ENCODE results near the gene PLD1. TPM values are rescaled to one million over a fixed set of nuclear protein-coding genes. Genes with fewer than 3 reads are reported as not detected.
"Not testable (repeated sequence)": the region's sequence is repeated elsewhere in the genome, so short reads cannot be mapped to it uniquely, and the experiment has no call there.

Gene PLD1
- 59.5 TPM for total RNA-seq
- long read RNA-seq, partial matches to known transcripts: 18 of 25 reads
- long read RNA-seq, other reads (novel, unspliced or antisense): 7 of 25 reads

DNA sequence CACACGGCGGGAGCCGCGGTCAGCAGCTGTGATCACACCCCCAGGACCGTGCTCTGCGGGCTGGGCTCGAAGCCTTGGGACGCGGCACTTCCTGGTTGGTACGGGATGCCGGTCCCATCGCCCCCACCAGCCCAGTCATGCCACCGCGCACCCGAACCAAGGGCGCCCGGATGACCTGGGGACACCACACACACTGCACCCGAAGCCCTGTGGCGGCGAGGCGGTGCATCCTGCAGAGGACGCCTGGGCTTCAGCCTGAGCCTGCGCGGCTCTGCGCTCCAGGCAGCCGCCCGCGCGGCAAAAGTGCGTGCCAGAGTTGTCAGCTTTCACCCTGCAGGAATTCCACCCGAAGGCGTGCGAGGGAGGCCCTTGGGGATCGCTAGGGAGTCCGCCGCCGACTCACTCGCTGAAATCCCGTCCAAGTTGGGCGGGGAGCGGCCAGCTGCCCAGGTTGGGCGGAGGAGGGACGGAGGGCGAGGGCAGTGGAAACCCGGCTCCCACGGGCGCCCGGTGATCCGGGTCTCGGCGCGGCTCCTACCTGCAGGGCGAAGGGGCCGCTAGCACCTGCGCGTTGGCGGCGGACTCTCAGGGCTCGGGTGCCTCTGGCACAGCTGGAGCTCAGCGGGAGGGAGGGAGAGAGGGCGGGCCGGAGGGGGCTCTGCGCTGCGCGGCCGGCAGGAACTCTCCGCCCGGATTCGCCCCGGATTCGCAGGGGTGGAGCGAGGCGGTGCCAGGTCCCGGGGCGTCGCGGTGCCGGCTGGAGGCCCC lies at the start of gene PLD1:
TSS of gene PLD1 (minus strand) at position 623 of the 768 bp plus-strand sequence. CDS start 72,432 bp downstream, outside the sequence.
- Histone ChIP-seq H3K4me3 (peak within 1 kb of the TSS; percentile 85), H3K9me3 (replicated peaks) (no peaks in the 10 kb centered on the region), H3K27ac (replicated peaks) (peak within 1 kb of the TSS; percentile 97), H3K36me3 (no peaks in the 10 kb centered on the region), H3K4me1 (peaks cover 46% of the 10 kb centered on the region), H3K27me3 (ENCODE audit: low read depth) (no peaks in the 10 kb centered on the region)
- TF ChIP-seq CTCF (IDR thresholded peaks at IDR 0.05; ENCODE audit: borderline replicate concordance): no peak
- DNase-seq: peak; percentile 90
- intact Hi-C loops (cut with micrococcal nuclease): no loop called here

- H3K27me3 ChIP-seq (ENCODE audit: low read depth); H3K4me3 ChIP-seq; H3K36me3 ChIP-seq; DNase-seq; H3K27ac ChIP-seq (replicated peaks); intact Hi-C loops (cut with micrococcal nuclease): not testable (repeated sequence)
- Histone ChIP-seq H3K4me1 (peaks cover 26% of the 10 kb centered on the region), H3K9me3 (replicated peaks) (peaks cover 21% of the 10 kb centered on the region)
Observed at GRCh38 chr3:171858770-171859169, 48.5 kb upstream of the PLD1 start.

- no peaks in the 10 kb centered on the region for H3K27me3 ChIP-seq (ENCODE audit: low read depth)
- H3K27ac ChIP-seq (replicated peaks): no peak overlapping the region
- TF ChIP-seq CTCF (IDR thresholded peaks at IDR 0.05; ENCODE audit: borderline replicate concordance): no peak
- no peak for DNase-seq
- H3K9me3 ChIP-seq (replicated peaks): peaks cover 23% of the 10 kb centered on the region
- H3K4me3 ChIP-seq: no peak overlapping the region
- intact Hi-C loops (cut with micrococcal nuclease): no loop called here
- no peaks in the 10 kb centered on the region for H3K36me3 ChIP-seq
- peaks cover 6% of the 10 kb centered on the region for H3K4me1 ChIP-seq
Observed at GRCh38 chr3:171854649-171855305, 44.5 kb upstream of the PLD1 start.

DNA sequence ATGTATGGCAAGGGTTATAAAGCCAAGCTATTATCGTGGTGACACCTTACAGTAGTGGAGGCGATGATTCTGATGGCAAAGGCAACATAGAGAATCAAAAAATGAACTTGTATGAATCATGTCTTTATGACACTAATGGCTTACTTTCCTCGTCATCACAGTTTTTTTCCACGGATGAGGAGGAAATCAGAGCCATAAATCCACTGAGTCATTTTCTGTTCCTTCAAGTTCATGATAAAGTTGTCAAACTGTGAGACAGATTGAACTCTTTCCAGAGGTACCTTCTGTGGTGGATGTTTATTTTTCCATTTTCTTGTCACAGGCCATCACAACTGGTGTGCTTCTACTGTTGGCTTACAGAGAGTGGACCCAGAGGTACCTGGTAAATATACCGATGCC lies 41.4 kb upstream of the PLD1 start:
- Histone ChIP-seq H3K27me3 (ENCODE audit: low read depth) (no peaks in the 10 kb centered on the region), H3K9me3 (replicated peaks) (peaks cover 20% of the 10 kb centered on the region), H3K27ac (replicated peaks) (no peak overlapping the region), H3K4me3 (no peak overlapping the region), H3K4me1 (peaks cover 16% of the 10 kb centered on the region), H3K36me3 (no peaks in the 10 kb centered on the region)
- TF ChIP-seq CTCF (IDR thresholded peaks at IDR 0.05; ENCODE audit: borderline replicate concordance): no peak
- intact Hi-C loops (cut with micrococcal nuclease): no loop called here
- no peak for DNase-seq

DNA sequence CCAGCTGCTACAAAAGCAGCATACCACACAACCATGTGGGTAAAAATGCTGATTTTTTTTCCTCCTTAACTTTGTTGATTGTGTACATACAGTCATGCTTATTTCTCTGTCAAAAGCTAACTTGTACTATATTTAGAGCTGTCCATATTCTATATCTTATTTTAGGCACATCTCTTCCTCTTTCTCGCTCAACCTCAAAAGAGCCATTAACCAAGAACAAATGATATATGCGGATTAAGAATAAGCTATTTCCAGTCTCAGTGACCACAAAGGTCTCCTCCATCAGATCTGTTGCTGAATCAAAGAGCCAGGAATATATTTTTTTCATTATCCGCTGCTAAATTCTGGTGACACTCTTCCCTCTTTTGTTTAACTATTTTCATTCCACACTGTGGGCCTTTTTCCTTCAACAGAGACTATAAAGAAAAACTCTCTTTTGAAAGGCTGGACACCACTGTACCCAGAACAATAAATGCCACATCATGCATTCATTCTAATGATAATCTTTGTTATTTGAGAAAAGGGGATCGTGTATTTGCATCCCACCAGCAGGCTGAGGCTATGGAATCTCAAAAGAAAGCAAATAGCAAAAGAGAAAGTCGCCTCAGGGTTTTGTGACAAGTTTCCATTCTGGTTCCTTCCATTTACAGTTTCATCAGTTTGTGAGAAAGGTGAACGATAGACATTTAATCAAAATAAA lies 40.8 kb upstream of the PLD1 start:
- Histone ChIP-seq H3K27ac (replicated peaks) (no peak overlapping the region), H3K4me1 (peaks cover 18% of the 10 kb centered on the region), H3K9me3 (replicated peaks) (peaks cover 20% of the 10 kb centered on the region), H3K36me3 (no peaks in the 10 kb centered on the region), H3K4me3 (no peak overlapping the region), H3K27me3 (ENCODE audit: low read depth) (no peaks in the 10 kb centered on the region)
- TF ChIP-seq CTCF (IDR thresholded peaks at IDR 0.05; ENCODE audit: borderline replicate concordance): no peak
- no peak for DNase-seq
- intact Hi-C loops (cut with micrococcal nuclease): no loop called here
